PC-9 (cell line): ENCODE results near the gene CTNNA3.

Experiments used
- CTCF ChIP-seq: fragments of 200-600 bp; sonication (generic); conservative IDR thresholded peaks from 2 replicates; pipeline ENCODE4 v1.6.1; 2017; ENCODE audit warnings: mixed run types, antibody characterized with exemption, mild to moderate bottlenecking, moderate library complexity
- EZH2 ChIP-seq: fragments of 200-600 bp; sonication (generic); IDR thresholded peaks from 2 replicates; pipeline ENCODE4 v1.8.0; 2017; ENCODE audit warnings: antibody characterized with exemption, low read depth

GRCh38 chr10:65964205-65964604, 1731.8 kb downstream of the CTNNA3 start:
- TF ChIP-seq EZH2 (no peak), CTCF (no peak)
